ENCODE measurements around the gene HHATL. TPM values are rescaled to one million over a fixed set of nuclear protein-coding genes. Genes with fewer than 3 reads are reported as not detected.

The HHATL gene
- total RNA-seq, 2 experiments from 2014 or later, result not detected

GRCh38 chr3:42742259-42742658, 39.7 kb upstream of the HHATL start:
- Mint-ChIP-seq H3K4me3 (no peak overlapping the region), H3K9me3 (no peaks in the 10 kb centered on the region), H3K27me3 (peaks cover 5% of the 10 kb centered on the region), H3K4me1 (peaks cover 27% of the 10 kb centered on the region), H3K27ac (no peak overlapping the region), H3K36me3 (ENCODE audit: low read depth) (no peaks in the 10 kb centered on the region)
- DNase-seq, result no peak
- ChIA-PET POLR2A (no interaction called here), CTCF (interaction anchor here (1.0 to 1.1 kb wide), 3 partner anchors 14 to 160 kb away, joined by 3 to 4 read pairs (median 3); partner anchors contain the start of gene SEC22C)

GRCh38 chr3:42741796-42742195, 39.2 kb upstream of the HHATL start:
- ChIA-PET CTCF (interaction anchor here (1.0 to 1.1 kb wide), 2 partner anchors 14 to 20 kb away, joined by 3 read pairs; no protein-coding TSS in a partner anchor), POLR2A (no interaction called here)
- Mint-ChIP-seq H3K4me1 (peaks cover 23% of the 10 kb centered on the region), H3K27ac (no peak overlapping the region), H3K36me3 (ENCODE audit: low read depth) (no peaks in the 10 kb centered on the region), H3K27me3 (peaks cover 5% of the 10 kb centered on the region), H3K9me3 (no peaks in the 10 kb centered on the region), H3K4me3 (no peak overlapping the region)
- no peak for DNase-seq

DNA sequence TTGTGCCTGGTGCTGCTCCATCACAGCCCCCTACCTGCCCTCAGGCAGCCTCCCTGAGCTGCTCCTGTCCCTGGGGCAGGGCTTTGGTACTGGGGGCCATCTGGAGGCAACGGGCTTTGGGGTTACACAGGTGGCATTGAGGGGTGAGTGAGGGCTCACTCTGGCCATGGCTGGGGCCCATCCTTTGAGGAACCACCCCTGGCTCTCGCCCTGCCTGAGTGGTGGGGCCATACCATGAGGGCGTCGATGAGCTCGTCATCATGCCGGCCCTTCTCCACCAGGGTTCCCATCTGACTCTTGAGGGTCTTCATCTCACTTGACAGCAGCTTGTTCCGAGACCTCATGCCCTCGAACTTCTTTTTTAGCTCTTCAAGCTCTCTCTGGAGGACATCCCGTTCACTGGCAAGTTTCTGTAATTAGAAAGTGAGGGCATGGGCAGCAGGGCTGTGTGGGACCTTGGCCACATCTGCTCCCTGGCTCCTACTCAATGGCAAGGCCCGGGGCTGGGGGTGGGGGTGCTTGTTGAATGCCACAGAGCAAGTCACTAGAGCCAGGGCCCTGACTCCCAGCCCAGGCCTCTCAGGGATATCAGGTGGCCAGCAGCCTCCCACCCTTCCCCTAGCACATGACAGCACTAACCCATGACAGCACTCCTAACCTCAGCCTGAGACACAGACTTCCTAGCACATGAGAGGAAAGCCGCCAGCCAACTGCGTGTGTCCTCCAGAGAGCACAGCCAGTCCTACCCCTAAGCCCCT, 37.0 kb upstream of the HHATL start:
- no peak overlapping the region for H3K4me3 Mint-ChIP-seq
- peaks cover 7% of the 10 kb centered on the region for H3K4me1 Mint-ChIP-seq
- peaks cover 5% of the 10 kb centered on the region for H3K27me3 Mint-ChIP-seq
- no peak for DNase-seq
- CTCF ChIA-PET, result interaction anchor here (0.5 to 0.9 kb wide), 2 partner anchors 13 to 81 kb away, joined by 3 to 4 read pairs; no protein-coding TSS in a partner anchor
- H3K27ac Mint-ChIP-seq, result no peak overlapping the region
- POLR2A ChIA-PET, result no interaction called here
- no peaks in the 10 kb centered on the region for H3K9me3 Mint-ChIP-seq
- no peaks in the 10 kb centered on the region for H3K36me3 Mint-ChIP-seq (ENCODE audit: low read depth)

GRCh38 chr3:42736531-42736930, 33.9 kb upstream of the HHATL start:
- POLR2A ChIA-PET, result no interaction called here
- Mint-ChIP-seq H3K36me3 (ENCODE audit: low read depth) (no peaks in the 10 kb centered on the region), H3K9me3 (no peaks in the 10 kb centered on the region), H3K27me3 (peaks cover 5% of the 10 kb centered on the region), H3K4me1 (no peaks in the 10 kb centered on the region), H3K27ac (no peak overlapping the region), H3K4me3 (no peak overlapping the region)
- CTCF ChIA-PET, result interaction anchor here (0.9 kb wide), 1 partner anchor 9 kb away, joined by 3 read pairs; no protein-coding TSS in a partner anchor
- DNase-seq, result no peak

DNA sequence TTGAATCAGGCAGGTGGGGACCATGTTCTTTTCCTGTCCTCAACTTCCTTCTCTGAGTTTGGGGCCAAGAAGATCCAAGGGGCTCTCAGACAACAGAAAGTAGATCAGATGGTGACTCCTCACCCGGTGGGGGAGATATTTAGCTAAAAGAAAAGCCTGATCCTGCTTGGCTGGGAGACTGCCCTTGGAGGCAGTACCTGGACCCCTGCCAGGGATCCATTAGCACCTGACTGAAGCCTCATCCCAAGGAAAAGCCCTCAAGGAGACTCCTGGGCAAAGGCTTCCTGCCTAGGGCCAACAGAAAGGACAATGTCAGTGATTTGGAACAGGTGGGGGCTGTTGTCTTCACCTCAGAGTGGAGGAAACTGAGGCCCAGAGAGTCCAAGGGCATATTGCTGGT, 33.5 kb upstream of the HHATL start:
- H3K9me3 Mint-ChIP-seq, result no peaks in the 10 kb centered on the region
- ChIA-PET CTCF (interaction anchor here (0.9 kb wide), 1 partner anchor 9 kb away, joined by 3 read pairs; no protein-coding TSS in a partner anchor), POLR2A (no interaction called here)
- H3K27me3 Mint-ChIP-seq, result peaks cover 5% of the 10 kb centered on the region
- DNase-seq, result no peak
- H3K4me3 Mint-ChIP-seq, result no peak overlapping the region
- H3K27ac Mint-ChIP-seq, result no peak overlapping the region
- H3K36me3 Mint-ChIP-seq (ENCODE audit: low read depth), result no peaks in the 10 kb centered on the region
- H3K4me1 Mint-ChIP-seq, result no peaks in the 10 kb centered on the region

- Mint-ChIP-seq H3K27ac (no peak overlapping the region), H3K27me3 (peaks cover 5% of the 10 kb centered on the region), H3K4me3 (no peak overlapping the region), H3K9me3 (no peaks in the 10 kb centered on the region), H3K4me1 (no peaks in the 10 kb centered on the region), H3K36me3 (ENCODE audit: low read depth) (no peaks in the 10 kb centered on the region)
- DNase-seq, result no peak
- ChIA-PET CTCF (no interaction called here), POLR2A (no interaction called here)
Observed at GRCh38 chr3:42735615-42736014, 33.0 kb upstream of the HHATL start.

GRCh38 chr3:42735019-42735418, 32.4 kb upstream of the HHATL start:
- H3K27ac Mint-ChIP-seq, result no peak overlapping the region
- CTCF ChIA-PET, result no interaction called here

GRCh38 chr3:42734263-42734860, 31.8 kb upstream of the HHATL start:
- Mint-ChIP-seq H3K9me3 (no peaks in the 10 kb centered on the region), H3K27me3 (peaks cover 5% of the 10 kb centered on the region), H3K27ac (no peak overlapping the region), H3K4me3 (no peak overlapping the region), H3K36me3 (ENCODE audit: low read depth) (no peaks in the 10 kb centered on the region), H3K4me1 (no peaks in the 10 kb centered on the region)
- ChIA-PET CTCF (no interaction called here), POLR2A (no interaction called here)
- no peak for DNase-seq

More at GRCh38 chr3:42735019-42735418, 32.4 kb upstream of the HHATL start:
- no peak overlapping the region for H3K4me3 Mint-ChIP-seq
- H3K4me1 Mint-ChIP-seq, result no peaks in the 10 kb centered on the region
- H3K27me3 Mint-ChIP-seq, result peaks cover 5% of the 10 kb centered on the region
- POLR2A ChIA-PET, result no interaction called here
- H3K36me3 Mint-ChIP-seq (ENCODE audit: low read depth), result no peaks in the 10 kb centered on the region
- no peaks in the 10 kb centered on the region for H3K9me3 Mint-ChIP-seq
- no peak for DNase-seq

- H3K4me3 Mint-ChIP-seq, result no peak overlapping the region
- CTCF ChIA-PET, result no interaction called here
Observed at GRCh38 chr3:42733501-42734262, 31.1 kb upstream of the HHATL start.

GRCh38 chr3:42732829-42733459, 30.3 kb upstream of the HHATL start:
- H3K4me3 Mint-ChIP-seq, result no peak overlapping the region
- H3K36me3 Mint-ChIP-seq (ENCODE audit: low read depth), result no peaks in the 10 kb centered on the region
- DNase-seq, result no peak
- H3K9me3 Mint-ChIP-seq, result no peaks in the 10 kb centered on the region
- no peak overlapping the region for H3K27ac Mint-ChIP-seq
- ChIA-PET POLR2A (no interaction called here), CTCF (no interaction called here)
- H3K4me1 Mint-ChIP-seq, result no peaks in the 10 kb centered on the region
- peaks cover 4% of the 10 kb centered on the region for H3K27me3 Mint-ChIP-seq

More at GRCh38 chr3:42733501-42734262, 31.1 kb upstream of the HHATL start:
- POLR2A ChIA-PET, result no interaction called here
- peaks cover 5% of the 10 kb centered on the region for H3K27me3 Mint-ChIP-seq
- H3K36me3 Mint-ChIP-seq (ENCODE audit: low read depth), result no peaks in the 10 kb centered on the region
- H3K27ac Mint-ChIP-seq, result no peak overlapping the region
- H3K4me1 Mint-ChIP-seq, result no peaks in the 10 kb centered on the region
- no peaks in the 10 kb centered on the region for H3K9me3 Mint-ChIP-seq
- no peak for DNase-seq

DNA sequence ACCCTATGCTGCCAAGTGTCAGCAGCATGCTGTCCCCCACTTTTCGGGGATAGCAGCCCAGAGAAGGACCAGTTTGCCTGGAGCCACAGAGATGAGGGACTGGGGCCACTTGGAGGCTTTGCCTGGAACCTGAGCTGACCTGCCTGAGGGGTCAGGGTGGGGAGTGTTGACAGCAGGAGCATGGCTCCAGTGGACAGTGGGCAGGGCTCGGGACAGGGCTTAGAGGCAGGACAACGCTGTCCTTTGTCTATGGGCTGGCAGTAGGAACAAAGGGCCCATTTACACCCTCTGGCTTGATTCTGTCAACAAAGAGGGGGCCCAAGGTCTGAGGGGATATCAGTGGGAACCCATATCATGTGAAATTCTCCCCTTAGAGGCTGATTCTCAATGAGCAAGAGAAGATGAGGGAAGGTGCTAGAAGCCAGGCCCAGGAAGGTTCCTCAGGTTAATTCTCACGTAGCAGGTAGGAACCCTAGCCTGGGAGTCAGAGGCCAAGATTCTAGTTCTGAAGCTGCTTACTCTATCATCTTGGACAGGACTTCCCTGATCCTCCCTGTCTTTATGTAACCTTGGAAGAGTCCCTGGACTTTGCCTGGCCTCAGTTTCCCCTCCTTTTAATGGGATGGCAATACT, 29.7 kb upstream of the HHATL start:
- H3K4me3 Mint-ChIP-seq, result no peak overlapping the region
- H3K27me3 Mint-ChIP-seq, result peaks cover 7% of the 10 kb centered on the region
- H3K36me3 Mint-ChIP-seq (ENCODE audit: low read depth), result no peaks in the 10 kb centered on the region
- DNase-seq, result no peak
- H3K27ac Mint-ChIP-seq, result no peak overlapping the region
- no peaks in the 10 kb centered on the region for H3K4me1 Mint-ChIP-seq
- POLR2A ChIA-PET, result no interaction called here
- H3K9me3 Mint-ChIP-seq, result no peaks in the 10 kb centered on the region
- CTCF ChIA-PET, result no interaction called here

GRCh38 chr3:42731476-42732195, 29.0 kb upstream of the HHATL start:
- CTCF ChIA-PET, result no interaction called here
- DNase-seq, result no peak
- H3K27me3 Mint-ChIP-seq, result peaks cover 7% of the 10 kb centered on the region
- POLR2A ChIA-PET, result no interaction called here
- no peaks in the 10 kb centered on the region for H3K36me3 Mint-ChIP-seq (ENCODE audit: low read depth)
- no peak overlapping the region for H3K4me3 Mint-ChIP-seq
- no peak overlapping the region for H3K27ac Mint-ChIP-seq
- H3K4me1 Mint-ChIP-seq, result no peaks in the 10 kb centered on the region
- no peaks in the 10 kb centered on the region for H3K9me3 Mint-ChIP-seq

Measured in activated CD4-positive, alpha-beta T cell treated with anti-CD3 and anti-CD28 coated beads, Interleukin-2, amount 10 ng/mL, durations not matched to agents 7 days and 5 days (primary cell).